NCI-H226 (cell line): Measurements from ENCODE around the gene XAB2.
"Not testable (repeated sequence)": the region's sequence is repeated elsewhere in the genome, so short reads cannot be mapped to it uniquely, and the experiment has no call there.

ENCODE experiments used
- DNase-seq: peaks from one replicate; pipeline ENCODE4 v3.0.0-alpha.2; 2015

XAB2 gene

GRCh38 chr19:7611541-7612279 is 17.6 kb downstream of the XAB2 start:
- DNase-seq = no peak

DNA sequence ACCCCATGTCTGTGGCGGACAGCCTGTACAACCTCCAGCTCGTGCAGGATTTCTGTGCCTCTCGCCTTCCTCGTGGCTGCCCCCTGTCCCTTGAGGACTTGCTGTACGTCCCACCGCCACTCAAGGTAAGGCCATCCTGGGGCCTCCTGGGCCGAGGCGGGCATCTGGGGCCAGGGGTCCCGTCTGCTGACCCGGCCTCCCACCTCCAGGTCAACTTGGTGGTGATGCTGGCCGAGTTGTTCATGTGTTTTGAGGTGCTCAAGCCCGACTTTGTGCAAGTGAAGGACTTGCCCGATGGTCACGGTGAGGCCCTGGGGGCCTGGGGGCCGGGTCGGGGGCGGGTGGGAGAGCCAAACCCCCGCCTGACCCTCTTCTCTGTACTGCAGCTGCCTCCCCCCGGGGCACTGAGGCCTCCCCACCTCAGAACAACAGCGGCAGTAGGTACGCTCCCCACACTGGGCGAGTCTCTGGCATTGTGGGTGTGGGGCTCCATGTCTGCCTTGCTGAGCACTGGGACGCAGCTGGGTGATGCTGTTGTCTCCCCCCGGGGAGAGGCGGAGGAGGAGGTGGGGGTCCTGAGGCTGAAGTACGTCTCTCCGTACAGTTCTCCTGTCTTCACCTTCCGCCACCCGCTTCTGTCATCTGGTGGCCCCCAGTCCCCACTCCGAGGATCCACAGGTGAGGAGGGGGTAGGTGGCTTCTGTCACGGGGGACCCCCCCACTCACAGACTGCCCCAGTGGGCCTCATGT is 18.7 kb downstream of the XAB2 start:
- no peak for DNase-seq

- DNase-seq = no peak
Observed at GRCh38 chr19:7607874-7608560, 21.3 kb downstream of the XAB2 start.

DNA sequence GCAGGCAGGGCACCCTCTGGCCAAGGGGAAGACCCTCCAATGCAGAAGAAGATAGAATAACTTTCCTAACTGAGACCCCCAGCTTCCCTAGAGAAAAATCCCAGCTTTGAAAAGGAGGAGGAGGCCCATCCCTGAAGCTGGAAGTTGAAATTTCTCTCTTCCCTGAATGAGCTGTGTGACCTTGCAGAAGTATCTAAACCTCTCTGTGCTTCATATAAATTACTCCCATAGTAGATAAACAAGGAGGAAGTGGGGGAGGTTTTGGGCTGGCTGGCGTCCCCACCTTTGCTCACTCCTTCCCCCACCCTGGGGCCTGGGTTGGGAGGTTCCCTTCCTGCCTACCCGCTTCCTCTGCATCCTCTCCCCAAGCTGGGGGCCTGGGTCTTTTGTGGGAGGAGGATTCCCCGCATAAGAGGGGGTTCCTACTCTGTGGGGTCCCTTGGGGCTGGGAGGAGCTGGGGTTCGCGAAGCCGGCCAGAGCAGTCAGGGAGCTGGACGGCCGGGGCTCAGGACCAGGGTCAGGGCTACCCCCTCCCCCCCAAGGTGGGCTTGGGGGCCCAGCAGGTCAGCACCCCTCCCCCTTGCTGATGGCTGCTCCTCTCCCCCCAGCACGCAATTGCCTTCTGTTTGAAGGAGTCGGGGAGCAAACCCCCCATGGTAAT is 22.0 kb downstream of the XAB2 start:
- no peak for DNase-seq

GRCh38 chr19:7606289-7606688 is 23.1 kb downstream of the XAB2 start:
- no peak for DNase-seq

DNA sequence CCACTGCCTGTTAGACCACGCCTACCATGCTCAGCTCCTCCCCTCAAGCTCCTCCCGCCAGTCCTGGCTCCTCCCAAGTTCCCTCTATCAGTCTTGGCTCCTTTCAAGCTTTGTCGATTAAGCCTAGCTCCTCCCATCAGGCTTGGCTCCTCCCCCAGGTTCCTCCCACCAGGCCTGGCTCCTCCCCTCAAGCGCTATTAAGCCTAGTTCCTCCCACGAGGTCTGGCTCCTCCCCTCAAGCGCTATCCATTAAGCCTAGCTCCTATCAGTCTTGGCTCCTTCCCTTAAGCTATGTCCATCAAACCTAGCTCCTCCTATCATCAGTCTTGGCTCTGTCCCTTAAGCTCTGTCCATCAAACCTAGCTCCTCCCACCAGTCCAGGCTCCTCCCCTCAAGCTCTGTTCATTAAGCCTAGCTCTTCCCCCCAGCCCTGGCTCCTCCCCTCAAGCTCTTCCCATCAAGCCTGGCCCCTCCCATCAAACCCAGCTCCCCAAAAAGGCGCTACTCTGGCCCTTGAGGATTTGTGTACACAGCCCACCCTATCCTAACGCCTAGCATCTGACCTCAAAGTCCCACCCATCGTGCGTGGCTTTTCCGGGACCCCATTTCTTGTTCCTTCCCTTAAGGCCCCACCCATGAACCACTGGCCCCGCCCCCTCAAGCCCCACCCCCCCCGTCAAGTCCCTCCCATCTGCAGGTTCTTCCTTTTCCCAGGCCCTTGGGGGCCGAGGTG is 23.7 kb downstream of the XAB2 start:
- DNase-seq = peak; percentile 47

DNA sequence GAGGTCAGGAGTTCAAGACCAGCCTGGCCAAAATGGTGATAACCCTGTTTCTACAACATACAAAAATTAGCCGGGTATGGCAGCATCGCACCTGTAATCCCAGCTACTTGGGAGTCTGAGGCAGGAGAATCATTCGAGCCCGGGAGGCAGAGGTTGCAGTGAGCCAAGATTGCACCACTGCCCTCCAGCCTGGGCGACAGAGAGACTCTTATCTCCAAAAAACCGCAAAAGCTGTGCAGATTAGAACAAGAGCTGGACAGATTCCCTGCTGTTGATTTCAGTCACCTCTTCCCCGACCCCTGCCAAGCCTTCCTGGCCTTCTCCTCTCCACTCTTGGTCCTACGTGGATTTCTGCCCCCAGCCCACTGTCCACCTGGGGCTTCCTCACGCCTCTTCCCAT is 25.4 kb downstream of the XAB2 start:
- peak; percentile 51 for DNase-seq

DNA sequence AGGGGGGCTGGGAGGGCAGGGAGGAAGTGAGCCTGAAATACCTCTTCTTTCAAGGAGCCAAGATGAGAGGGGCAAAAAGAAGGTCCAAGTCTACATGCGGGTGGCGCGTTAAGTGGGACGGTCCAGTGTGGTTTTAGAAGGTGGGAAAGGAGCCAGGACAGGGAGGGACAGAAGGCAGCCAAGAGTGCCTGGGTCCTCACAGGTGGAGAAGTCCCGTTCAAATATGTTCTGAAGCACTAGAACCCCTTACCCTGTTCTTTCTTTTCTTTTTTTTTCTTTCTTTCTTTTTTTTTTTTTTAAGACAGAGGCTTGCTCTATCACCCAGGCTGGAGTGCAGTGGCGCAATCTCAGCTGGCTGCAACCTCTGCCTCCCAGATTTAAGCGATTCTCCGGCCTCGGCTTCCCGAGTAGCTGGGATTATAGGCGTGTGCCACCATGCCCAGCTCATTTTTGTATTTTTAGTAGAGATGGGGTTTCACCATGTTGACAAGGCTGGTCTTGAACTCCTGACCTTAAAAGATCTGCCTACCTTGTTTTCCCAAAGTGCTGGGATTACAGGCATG is 26.3 kb downstream of the XAB2 start:
- DNase-seq = no peak

GRCh38 chr19:7602240-7602934 is 27.0 kb downstream of the XAB2 start:
- peak; percentile 56 for DNase-seq

GRCh38 chr19:7600721-7601120 is 28.6 kb downstream of the XAB2 start:
- no peak for DNase-seq

- no peak for DNase-seq
Observed at GRCh38 chr19:7598180-7598579, 31.2 kb downstream of the XAB2 start.

DNA sequence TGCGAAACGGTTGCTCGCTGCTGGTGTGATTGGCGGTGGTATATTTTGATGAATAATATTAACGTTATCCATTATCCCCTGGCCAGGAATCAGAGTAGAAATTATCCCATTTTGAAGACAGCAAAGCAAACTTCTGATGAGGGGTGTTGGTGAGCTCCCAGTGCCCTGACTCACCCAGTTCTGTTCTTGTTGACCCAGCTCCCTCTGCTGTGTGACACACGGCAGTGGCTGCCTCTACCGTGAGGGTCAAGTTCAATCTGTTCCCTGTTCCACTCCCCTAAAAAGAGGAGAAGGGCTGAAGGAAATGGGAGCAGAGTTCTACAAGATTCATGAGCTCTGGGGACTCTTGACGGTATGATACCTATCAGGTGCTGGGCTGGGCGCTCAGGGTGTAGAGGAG is 31.7 kb downstream of the XAB2 start:
- DNase-seq = no peak

DNA sequence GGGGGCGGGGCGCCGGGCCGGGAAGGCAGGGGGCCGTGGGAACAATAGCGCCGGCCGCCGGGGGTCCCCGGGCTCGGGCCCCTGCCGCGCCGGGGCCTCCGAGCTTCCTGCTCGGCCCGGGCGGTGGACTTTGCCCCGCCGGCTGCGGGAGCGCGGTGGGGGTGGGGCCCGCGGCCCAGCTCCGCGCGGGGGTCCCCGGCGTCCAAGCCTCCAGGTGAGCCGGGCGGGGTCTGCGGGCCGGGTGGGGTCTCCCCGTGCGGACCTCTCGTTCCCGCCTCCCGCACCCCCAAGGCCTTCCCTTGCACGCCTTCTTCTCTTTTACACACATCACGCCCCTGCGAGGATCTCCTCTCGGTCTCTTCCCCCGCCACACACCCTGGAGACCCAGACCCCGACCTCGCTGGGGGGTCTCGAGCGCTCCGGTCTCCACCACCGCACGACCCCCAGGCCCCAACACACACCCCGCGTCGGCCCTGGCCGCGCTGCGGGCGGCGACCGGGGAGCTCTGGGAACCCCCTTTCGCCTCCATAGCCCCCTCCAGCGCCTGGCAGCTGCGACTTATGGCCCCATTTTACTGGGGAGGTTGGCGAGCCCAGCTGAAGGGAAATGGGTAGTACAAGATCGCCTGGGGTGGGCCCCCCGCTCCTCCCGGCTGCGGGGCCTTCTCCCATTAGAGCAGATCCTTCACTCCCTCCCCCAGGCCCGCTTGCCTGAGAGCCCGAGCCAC is 33.0 kb downstream of the XAB2 start:
- DNase-seq = no peak

DNA sequence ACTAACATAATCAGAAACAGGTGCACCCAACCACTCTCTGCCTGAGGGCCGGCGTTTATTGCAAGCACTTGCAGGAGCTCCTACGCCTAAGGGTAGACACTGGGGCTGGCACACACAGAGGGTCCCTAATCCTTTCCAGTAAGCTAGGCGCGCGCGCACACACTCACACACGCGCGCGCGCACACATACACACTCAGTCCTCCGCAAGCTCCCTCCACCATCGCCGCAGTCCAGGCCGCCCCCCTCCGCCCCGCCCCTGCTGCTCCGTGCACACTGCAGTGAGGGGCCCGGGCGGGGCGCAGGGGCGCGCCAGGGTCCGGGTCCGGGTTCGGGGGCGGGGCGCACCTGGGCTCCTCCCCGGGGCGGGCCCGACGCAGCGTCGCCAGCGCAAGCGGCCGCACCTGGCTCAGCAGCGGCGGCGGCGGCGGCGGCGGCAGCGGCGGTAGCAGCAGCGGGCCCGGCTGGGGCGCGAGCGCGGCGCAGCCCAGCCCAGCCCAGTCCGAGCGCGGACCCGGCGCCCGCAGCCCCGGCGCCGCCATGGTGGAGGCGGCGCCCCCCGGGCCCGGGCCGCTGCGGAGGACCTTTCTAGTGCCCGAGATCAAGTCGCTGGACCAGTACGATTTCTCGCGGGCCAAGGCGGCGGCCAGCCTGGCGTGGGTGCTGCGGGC is 33.7 kb downstream of the XAB2 start, which contains the start of gene CAMSAP3:
Gene CAMSAP3, plus strand, starts transcription at position 398 of the 668 bp plus-strand sequence. Its CDS starts 140 bp downstream, at position 538.
- DNase-seq = no peak

DNA sequence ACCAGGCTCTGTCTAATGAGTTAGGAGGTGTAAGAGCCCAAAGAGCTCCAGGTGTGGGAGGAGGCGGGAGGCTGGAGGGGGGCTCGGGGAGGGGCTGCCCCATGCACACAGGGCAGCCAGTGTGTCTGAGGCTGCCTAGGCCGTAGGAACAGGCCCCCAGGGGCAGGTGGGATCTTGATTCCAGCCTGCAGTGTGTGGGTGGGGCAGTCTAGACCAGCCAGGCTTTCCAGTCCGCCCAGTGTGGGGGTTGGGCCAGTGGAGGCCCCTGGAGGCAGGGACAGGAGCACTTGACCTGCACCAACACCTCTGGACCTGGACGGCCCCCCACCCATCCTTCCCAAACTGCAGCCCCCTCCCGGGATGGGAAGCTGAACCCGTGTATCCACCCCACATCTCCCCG is 39.1 kb downstream of the XAB2 start:
- no peak for DNase-seq

GRCh38 chr19:7589822-7590221 is 39.5 kb downstream of the XAB2 start:
- DNase-seq = no peak

- no peak for DNase-seq
Observed at GRCh38 chr19:7582446-7582845, 46.9 kb downstream of the XAB2 start.

GRCh38 chr19:7579182-7579581 is 50.2 kb downstream of the XAB2 start:
- no peak for DNase-seq

GRCh38 chr19:7578127-7578526 is 51.2 kb downstream of the XAB2 start:
- DNase-seq = no peak

DNA sequence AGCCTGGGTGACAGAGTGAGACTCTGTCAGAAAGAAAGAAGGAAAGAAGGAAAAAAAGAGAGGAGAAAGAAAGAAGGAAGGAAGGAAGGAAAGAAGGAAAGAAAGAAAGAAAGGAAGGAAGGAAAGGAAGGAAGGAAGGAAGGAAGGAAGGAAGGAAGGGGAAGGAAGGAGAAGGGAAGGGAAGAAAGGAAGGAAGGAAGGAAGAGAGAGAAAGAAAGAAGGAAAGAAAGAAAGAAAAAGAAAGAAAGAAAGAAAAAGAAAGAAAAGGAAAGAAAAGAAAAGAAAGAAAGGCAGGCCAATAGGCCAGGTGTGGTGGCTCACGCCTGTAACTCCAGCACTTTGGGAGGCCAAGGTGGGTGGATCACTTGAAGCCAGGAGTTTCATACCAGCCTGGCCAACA is 51.9 kb downstream of the XAB2 start:
- DNase-seq = not testable (repeated sequence)
